HT1080 (cell line): Measurements from ENCODE around the gene YAP1. TPM values are rescaled to one million over a fixed set of nuclear protein-coding genes. Genes with fewer than 3 reads are reported as not detected.
"Not testable (repeated sequence)": the region's sequence is repeated elsewhere in the genome, so short reads cannot be mapped to it uniquely, and the experiment has no call there.

Experiments
- DNase-seq: peaks from one replicate; pipeline ENCODE4 v3.0.0-alpha.2; 2015; ENCODE audit warnings: low read depth
- total RNA-seq: library from RNA; depleted of rRNA; stranded (reverse); fragments of >200 nt; shearing (Covaris generic); gene quantifications from 2 replicates; pipeline ENCODE4 v1.2.3, GENCODE V29; 2014

The YAP1 gene
- total RNA-seq, 1 experiment from 2014 or later = 139 TPM

- DNase-seq = no peak
Observed at GRCh38 chr11:102196816-102197215, 86.6 kb downstream of the YAP1 start.

GRCh38 chr11:102197670-102198139 lies 87.5 kb downstream of the YAP1 start:
- peak; percentile 15 for DNase-seq

- DNase-seq = no peak
Observed at GRCh38 chr11:102199673-102200072, 89.4 kb downstream of the YAP1 start.

GRCh38 chr11:102200325-102200724 lies 90.1 kb downstream of the YAP1 start:
- not testable (repeated sequence) for DNase-seq

- no peak for DNase-seq
Observed at GRCh38 chr11:102201776-102202175, 91.5 kb downstream of the YAP1 start.

GRCh38 chr11:102202972-102203371 lies 92.7 kb downstream of the YAP1 start:
- DNase-seq = no peak

- peak; percentile 34 for DNase-seq
Observed at GRCh38 chr11:102204174-102204573, 93.9 kb downstream of the YAP1 start.

GRCh38 chr11:102205805-102206204 lies 95.6 kb downstream of the YAP1 start:
- no peak for DNase-seq

- DNase-seq = no peak
Observed at GRCh38 chr11:102208835-102209234, 98.6 kb downstream of the YAP1 start.

GRCh38 chr11:102214623-102215022 lies 104.4 kb downstream of the YAP1 start:
- DNase-seq = no peak

GRCh38 chr11:102216433-102217075 lies 106.3 kb downstream of the YAP1 start:
- DNase-seq = no peak

- peak; percentile 82 for DNase-seq
Observed at GRCh38 chr11:102220728-102221467, 110.7 kb downstream of the YAP1 start.

- DNase-seq = no peak
Observed at GRCh38 chr11:102223859-102224258, 113.6 kb downstream of the YAP1 start.

- peak; percentile 97 for DNase-seq
Observed at GRCh38 chr11:102225689-102226568, 115.7 kb downstream of the YAP1 start.

- peak; percentile 84 for DNase-seq
Observed at GRCh38 chr11:102226702-102227490, 116.6 kb downstream of the YAP1 start.

- no peak for DNase-seq
Observed at GRCh38 chr11:102229510-102230123, 119.4 kb downstream of the YAP1 start.

GRCh38 chr11:102230186-102230585 lies 119.9 kb downstream of the YAP1 start:
- DNase-seq = no peak

- DNase-seq = no peak
Observed at GRCh38 chr11:102230911-102231310, 120.7 kb downstream of the YAP1 start.

GRCh38 chr11:102234779-102235439 lies 124.7 kb downstream of the YAP1 start:
- DNase-seq = no peak
